Ovary (tissue), 3 donors: ENCODE data around the gene KRT17.

Experiments
- CTCF ChIP-seq, 3 donors: fragments of 450-650 bp in 2 of 3; fragments of 200-600 bp in 1 of 3; IDR thresholded peaks; one replicate each; pipeline versions ENCODE4 v1.5.1 to v1.8.0; 2016 to 2022; ENCODE audit warnings: antibody characterized with exemption in 3 of 3, mild to moderate bottlenecking in 1 of 3
- EP300 ChIP-seq: sonication (generic); formaldehyde crosslinking; IDR thresholded peaks from one replicate; pipeline ENCODE4 v1.6.1; 2017; ENCODE audit warnings: antibody characterized with exemption
- POLR2A ChIP-seq: fragments of 450-650 bp; IDR thresholded peaks from one replicate; pipeline ENCODE4 v1.6.1; 2017; ENCODE audit warnings: antibody characterized with exemption, mild to moderate bottlenecking, moderate library complexity
- donor health status: DM: no; HTN: no; CAD: no.

- TF ChIP-seq CTCF (IDR thresholded peaks at IDR 0.05) (no peak), POLR2A (no peak), EP300 (no peak)
These were observed 4.9 kb upstream of the KRT17 start for GRCh38 chr17:41629316-41629715.
